Smooth muscle cell (in vitro differentiated cells): ENCODE measurements around the gene TMEM141. TPM values are rescaled to one million over a fixed set of nuclear protein-coding genes. Genes with fewer than 3 reads are reported as not detected.
"Not testable (repeated sequence)": the region's sequence is repeated elsewhere in the genome, so short reads cannot be mapped to it uniquely, and the experiment has no call there.

Experiments used
- DNase-seq: peaks from one replicate; lab custom pipeline; 2025; ENCODE audit not compliant: unreplicated experiment; lab: John Stamatoyannopoulos, UW
- H2AFZ ChIP-seq: fragments of 200-600 bp; sonication (generic); 2 replicates; pipeline ENCODE4 v1.6.0; 2016; ENCODE audit warnings: antibody characterized with exemption, low read depth, mild to moderate bottlenecking
- H3F3A ChIP-seq: fragments of 200-600 bp; sonication (generic); 2 replicates; pipeline ENCODE4 v1.6.0; 2017; ENCODE audit warnings: antibody characterized with exemption, low read depth
- H3K27ac ChIP-seq: fragments of 200-600 bp; sonication (generic); 2 replicates; pipeline ENCODE4 v1.5.1; 2016; ENCODE audit warnings: low read depth, mild to moderate bottlenecking
- H3K27me3 ChIP-seq: fragments of 200-600 bp; sonication (generic); 2 replicates; pipeline ENCODE4 v1.6.1; 2016; ENCODE audit warnings: low read depth, mild to moderate bottlenecking
- H3K36me3 ChIP-seq: fragments of 200-600 bp; sonication (generic); 2 replicates; pipeline ENCODE4 v1.5.1; 2016; ENCODE audit warnings: low read depth
- H3K4me1 ChIP-seq: fragments of 200-600 bp; sonication (generic); 2 replicates; pipeline ENCODE4 v1.5.1; 2016; ENCODE audit warnings: low read depth
- H3K4me2 ChIP-seq: fragments of 200-600 bp; sonication (generic); 2 replicates; pipeline ENCODE4 v1.6.0; 2016; ENCODE audit warnings: mild to moderate bottlenecking
- H3K4me3 ChIP-seq: fragments of 200-600 bp; sonication (generic); 2 replicates; pipeline ENCODE4 v1.5.1; 2016; ENCODE audit warnings: mild to moderate bottlenecking
- H3K79me2 ChIP-seq: fragments of 200-600 bp; sonication (generic); 2 replicates; pipeline ENCODE4 v1.6.0; 2016; ENCODE audit warnings: low read depth, mild to moderate bottlenecking
- H3K9ac ChIP-seq: fragments of 200-600 bp; sonication (generic); 2 replicates; pipeline ENCODE4 v1.6.0; 2016; ENCODE audit warnings: low read depth
- H3K9me3 ChIP-seq: fragments of 200-600 bp; sonication (generic); replicated peaks from 2 replicates; pipeline ENCODE4 v1.5.1; 2016; ENCODE audit warnings: low read depth
- H4K20me1 ChIP-seq: fragments of 200-600 bp; sonication (generic); 2 replicates; pipeline ENCODE4 v1.6.0; 2016; ENCODE audit warnings: low read depth
- CTCF ChIP-seq: fragments of 200-600 bp; sonication (generic); IDR thresholded peaks from 2 replicates; pipeline ENCODE4 v1.5.1; 2017; ENCODE audit warnings: borderline replicate concordance, mild to moderate bottlenecking, antibody characterized with exemption; ENCODE audit not compliant: insufficient read depth, poor library complexity, severe bottlenecking
- WGBS: methylation state at CpG from one replicate; pipeline ENCODE4 v1.1.7; 2016; ENCODE audit warnings: low lambda C conversion rate; 5-methylcytosine and 5-hydroxymethylcytosine counted together
- polyA plus RNA-seq: library from polyadenylated mRNA; unstranded; fragments of >200 nt; fragmentation: Nextera tagmentation; extraction: Ambion mirVana; gene quantifications from 2 replicates; pipeline ENCODE4 v1.2.1, GENCODE V29; 2016
- total RNA-seq: library from RNA; depleted of rRNA; stranded (reverse); fragments of >200 nt; gene quantifications from 2 replicates; pipeline ENCODE4 v1.2.3, GENCODE V29; 2014

The TMEM141 gene
- total and polyA plus RNA-seq, 2 experiments from 2014 or later = 75.4 to 112 TPM

- no peaks in the 10 kb centered on the region for H4K20me1 ChIP-seq
- peaks cover 3% of the 10 kb centered on the region for H3K4me1 ChIP-seq
- H3K36me3 ChIP-seq = no peaks in the 10 kb centered on the region
- H3F3A ChIP-seq = no peaks in the 10 kb centered on the region
- H3K27ac ChIP-seq = no peak overlapping the region
- TF ChIP-seq CTCF = no peak
- H2AFZ ChIP-seq = no peak overlapping the region
- H3K79me2 ChIP-seq = no peaks in the 10 kb centered on the region
- H3K4me2 ChIP-seq = no peak overlapping the region
- DNase-seq = no peak
- no peaks in the 10 kb centered on the region for H3K9me3 ChIP-seq
- no peak overlapping the region for H3K9ac ChIP-seq
- 96% methylated on average over 14 of the region's 14 CpGs for WGBS
- no peak overlapping the region for H3K4me3 ChIP-seq
- H3K27me3 ChIP-seq = peaks cover 6% of the 10 kb centered on the region
Measured at GRCh38 chr9:136765041-136765440, 26.1 kb upstream of the TMEM141 start.

GRCh38 chr9:136765745-136766409 lies 25.3 kb upstream of the TMEM141 start:
- H3K4me2 ChIP-seq, H3F3A ChIP-seq, H3K9me3 ChIP-seq, H3K79me2 ChIP-seq, H3K27ac ChIP-seq, H3K4me1 ChIP-seq, H2AFZ ChIP-seq, H3K36me3 ChIP-seq, H3K9ac ChIP-seq, DNase-seq, H4K20me1 ChIP-seq, H3K4me3 ChIP-seq, H3K27me3 ChIP-seq: not testable (repeated sequence)
- WGBS = 89% methylated on average over 14 of the region's 14 CpGs

GRCh38 chr9:136766410-136767120 lies 24.6 kb upstream of the TMEM141 start:
- not testable (repeated sequence) for H4K20me1 ChIP-seq, H3K36me3 ChIP-seq, H3K4me3 ChIP-seq, H3K27ac ChIP-seq, H3K27me3 ChIP-seq, DNase-seq, H3K9me3 ChIP-seq, H3F3A ChIP-seq, H3K4me2 ChIP-seq, H3K9ac ChIP-seq, H2AFZ ChIP-seq, H3K79me2 ChIP-seq, H3K4me1 ChIP-seq
- 47% methylated on average over 18 of the region's 18 CpGs for WGBS
- TF ChIP-seq CTCF = peak; percentile 44

DNA sequence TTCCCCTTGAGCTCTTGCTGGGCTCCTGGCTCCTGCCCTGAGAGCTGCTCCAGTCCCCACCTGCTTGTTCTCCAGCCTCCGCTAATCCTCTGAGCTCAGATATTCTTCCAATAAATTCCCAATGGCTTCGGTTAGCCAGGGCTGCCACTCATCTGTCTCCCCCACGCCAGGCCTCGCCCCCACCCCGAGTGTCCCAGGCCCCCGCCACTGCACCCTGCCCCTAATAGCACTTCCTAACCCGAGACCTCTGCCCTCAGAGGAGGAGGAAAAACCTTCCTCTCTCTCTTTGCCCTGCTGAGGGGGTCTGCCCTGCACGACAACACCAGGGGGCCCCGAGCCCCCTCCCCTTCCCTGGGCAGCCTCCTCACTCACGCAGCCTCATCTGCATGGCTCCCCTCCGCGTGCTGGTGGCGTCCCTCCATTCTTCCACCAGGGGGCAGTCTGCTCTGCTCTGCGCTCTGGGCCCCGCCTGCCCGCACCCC lies 21.4 kb upstream of the TMEM141 start:
- TF ChIP-seq CTCF = peak; percentile 46
- WGBS = 40% methylated on average over 2 of the region's 16 CpGs
- Histone ChIP-seq H4K20me1 (no peaks in the 10 kb centered on the region), H3K4me3 (no peak overlapping the region), H3K27me3 (peaks cover 6% of the 10 kb centered on the region), H3K36me3 (no peaks in the 10 kb centered on the region), H3K4me1 (no peaks in the 10 kb centered on the region), H2AFZ (no peak overlapping the region), H3K9me3 (no peaks in the 10 kb centered on the region), H3K79me2 (no peaks in the 10 kb centered on the region), H3K27ac (no peak overlapping the region), H3K9ac (no peak overlapping the region), H3K4me2 (no peak overlapping the region), H3F3A (no peaks in the 10 kb centered on the region)
- no peak for DNase-seq
